K562 (cell line): ENCODE data around the gene SLC34A3. TPM values are rescaled to one million over a fixed set of nuclear protein-coding genes. Genes with fewer than 3 reads are reported as not detected.

Experiments used
- CAMTA2 ChIP-seq: fragments of 250-450 bp; sonication (Bioruptor Pico); conservative IDR thresholded peaks from 2 replicates; pipeline ENCODE4 v1.5.1; 2022
- CC2D1A ChIP-seq: fragments of 450-650 bp; IDR thresholded peaks from 2 replicates; pipeline ENCODE4 v1.6.1; 2017; ENCODE audit warnings: mild to moderate bottlenecking
- CXXC5 ChIP-seq: fragments of 250-450 bp; sonication (Bioruptor Pico); IDR thresholded peaks from 2 replicates; pipeline ENCODE4 v1.8.0; 2022; ENCODE audit warnings: inconsistent platforms, mild to moderate bottlenecking, moderate library complexity
- DDX20 ChIP-seq: fragments of 450-650 bp; IDR thresholded peaks from 2 replicates; pipeline ENCODE4 v1.6.1; 2016; ENCODE audit warnings: missing genetic modification characterization, low read depth, mild to moderate bottlenecking, missing compliant biosample characterization, moderate library complexity
- E2F3 ChIP-seq: fragments of 250-450 bp; sonication (Bioruptor Pico); IDR thresholded peaks from 2 replicates; pipeline ENCODE4 v1.4.0; 2020; ENCODE audit warnings: mild to moderate bottlenecking
- MCM2 ChIP-seq: fragments of 450-650 bp; IDR thresholded peaks from 2 replicates; pipeline ENCODE4 v1.6.1; 2017; ENCODE audit warnings: low read depth, mild to moderate bottlenecking
- NCOA4 ChIP-seq: fragments of 450-650 bp; IDR thresholded peaks from 2 replicates; pipeline ENCODE4 v1.6.1; 2018; ENCODE audit warnings: mild to moderate bottlenecking; ENCODE audit not compliant: partially characterized antibody
- NFYB ChIP-seq: IDR thresholded peaks from 2 replicates; pipeline ENCODE4 v1.6.1; 2011; ENCODE audit warnings: mild to moderate bottlenecking, moderate library complexity; ENCODE audit not compliant: insufficient read length; ENCODE audit errors: extremely low read depth
- PHF8 ChIP-seq: fragments of 200-600 bp; sonication (generic); IDR thresholded peaks from 2 replicates; pipeline ENCODE4 v1.6.1; 2012; ENCODE audit warnings: mixed run types, mild to moderate bottlenecking, inconsistent platforms, low read length, moderate library complexity, borderline replicate concordance
- POLR2AphosphoS5 ChIP-seq: IDR thresholded peaks from 2 replicates; pipeline ENCODE4 v1.6.1; 2011; ENCODE audit warnings: mild to moderate bottlenecking, low read depth, low read length, moderate library complexity; ENCODE audit not compliant: control insufficient read depth, insufficient read depth
- SMAD4 ChIP-seq: fragments of 250-450 bp; sonication (Bioruptor Pico); conservative IDR thresholded peaks from 2 replicates; pipeline ENCODE4 v1.8.0; 2021; ENCODE audit warnings: inconsistent platforms, mild to moderate bottlenecking, moderate library complexity
- SMARCA5 ChIP-seq: fragments of 450-650 bp; IDR thresholded peaks from 2 replicates; pipeline ENCODE4 v1.6.1; 2016
- SNIP1 ChIP-seq: fragments of 450-650 bp; IDR thresholded peaks from 2 replicates; pipeline ENCODE4 v1.7.1; 2017; ENCODE audit warnings: low read depth, mild to moderate bottlenecking
- TAF7 ChIP-seq: fragments of 450-650 bp; IDR thresholded peaks from 2 replicates; pipeline ENCODE4 v1.6.1; 2016; ENCODE audit warnings: missing genetic modification characterization, missing compliant biosample characterization
- U2AF1 ChIP-seq: fragments of 200-400 bp; formaldehyde crosslinking; optimal IDR thresholded peaks from 2 replicates; pipeline ENCODE3; 2017; ENCODE audit warnings: mild to moderate bottlenecking, low read depth, low read length, moderate library complexity
- ZKSCAN8 ChIP-seq: fragments of 200-800 bp; sonication (Bioruptor generic); IDR thresholded peaks from 2 replicates; pipeline ENCODE4 v1.6.1; 2016; ENCODE audit warnings: missing genetic modification characterization, missing compliant biosample characterization
- ZNF212 ChIP-seq: fragments of 450-650 bp; formaldehyde crosslinking; IDR thresholded peaks from 2 replicates; pipeline ENCODE4 v1.4.0; 2020; ENCODE audit warnings: mild to moderate bottlenecking
- ZNF644 ChIP-seq: fragments of 200-800 bp; sonication (Bioruptor generic); IDR thresholded peaks from 2 replicates; pipeline ENCODE4 v1.6.1; 2016; ENCODE audit warnings: low read depth, missing genetic modification characterization, missing compliant biosample characterization
- polyA plus RNA-seq, 8 experiments: library from polyadenylated mRNA; depleted of rRNA in 4 of 8; stranded (reverse) in 5 of 8; unstranded in 3 of 8; fragments of >200 nt; fragmentation: Nextera tagmentation in 2 of 8; fragmentation: Illumina TruSeq in 1 of 8; extraction: Ambion mirVana in 2 of 8; extraction: Trizol in 1 of 8; gene quantifications; 2 replicates each; pipeline versions ENCODE4 v1.2.1 to v1.2.3, GENCODE V29; 2011 to 2014; ENCODE audit warnings: inconsistent platforms in 1 of 8, missing spikeins in 1 of 8
- total RNA-seq, 7 experiments: library from RNA; depleted of rRNA in 6 of 7; stranded (reverse); fragments of >200 nt in 6 of 7; fragmentation: Illumina TruSeq in 2 of 7; extraction: Trizol in 2 of 7; gene quantifications; 2 replicates each; pipeline versions ENCODE4 v1.2.1 to v1.2.3, GENCODE V29; 2011 to 2021; ENCODE audit warnings: low replicate concordance in 1 of 7
- TF ChIP-seq, protein P1 (sequence below), 2 experiments: fragments of 450-650 bp; IDR thresholded peaks; 2 replicates each; pipeline ENCODE4 v1.6.1; 2016; ENCODE audit warnings: mild to moderate bottlenecking in 2 of 2, borderline replicate concordance in 1 of 2, low read depth in 1 of 2, moderate library complexity in 1 of 2
- TF ChIP-seq, protein P2 (sequence below), 2 experiments: fragments of 450-650 bp; IDR thresholded peaks; 2 replicates each; pipeline ENCODE4 v1.6.1; 2016

SLC34A3 gene
- total and polyA plus RNA-seq, 9 of the 15 experiments (the other 6 are each of a cell fraction or from before 2014, with no cell fraction given), result not detected

DNA sequence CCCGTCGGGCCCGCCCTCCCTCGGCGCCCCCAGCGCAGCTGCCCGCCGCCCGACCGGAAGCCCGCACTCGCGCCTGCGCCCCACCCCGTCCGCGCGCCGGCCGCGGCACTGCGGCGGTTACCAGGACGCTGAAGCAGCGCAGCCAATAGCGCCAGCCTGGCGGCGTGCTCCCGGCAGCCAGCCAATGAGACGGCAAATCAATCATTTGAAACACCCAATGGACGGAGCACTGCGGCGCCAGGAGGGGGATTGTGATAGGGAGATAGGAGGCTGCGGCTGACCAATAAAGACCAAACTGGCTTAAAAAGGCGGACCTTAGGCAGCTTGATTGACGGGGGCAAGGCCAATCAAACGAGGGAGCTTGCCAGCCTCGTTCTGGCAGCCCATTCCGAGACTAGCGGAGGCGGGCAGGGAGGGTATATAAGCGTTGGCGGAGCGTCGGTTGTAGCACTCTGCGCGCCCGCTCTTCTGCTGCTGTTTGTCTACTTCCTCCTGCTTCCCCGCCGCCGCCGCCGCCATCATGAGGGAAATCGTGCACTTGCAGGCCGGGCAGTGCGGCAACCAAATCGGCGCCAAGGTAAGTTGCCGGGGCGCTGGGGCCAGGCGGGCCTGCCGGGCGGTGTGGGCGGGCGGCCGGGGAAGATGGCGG, 10.3 kb downstream of the SLC34A3 start, which contains the start of gene TUBB4B (continued):
- TF ChIP-seq, protein P1, sequence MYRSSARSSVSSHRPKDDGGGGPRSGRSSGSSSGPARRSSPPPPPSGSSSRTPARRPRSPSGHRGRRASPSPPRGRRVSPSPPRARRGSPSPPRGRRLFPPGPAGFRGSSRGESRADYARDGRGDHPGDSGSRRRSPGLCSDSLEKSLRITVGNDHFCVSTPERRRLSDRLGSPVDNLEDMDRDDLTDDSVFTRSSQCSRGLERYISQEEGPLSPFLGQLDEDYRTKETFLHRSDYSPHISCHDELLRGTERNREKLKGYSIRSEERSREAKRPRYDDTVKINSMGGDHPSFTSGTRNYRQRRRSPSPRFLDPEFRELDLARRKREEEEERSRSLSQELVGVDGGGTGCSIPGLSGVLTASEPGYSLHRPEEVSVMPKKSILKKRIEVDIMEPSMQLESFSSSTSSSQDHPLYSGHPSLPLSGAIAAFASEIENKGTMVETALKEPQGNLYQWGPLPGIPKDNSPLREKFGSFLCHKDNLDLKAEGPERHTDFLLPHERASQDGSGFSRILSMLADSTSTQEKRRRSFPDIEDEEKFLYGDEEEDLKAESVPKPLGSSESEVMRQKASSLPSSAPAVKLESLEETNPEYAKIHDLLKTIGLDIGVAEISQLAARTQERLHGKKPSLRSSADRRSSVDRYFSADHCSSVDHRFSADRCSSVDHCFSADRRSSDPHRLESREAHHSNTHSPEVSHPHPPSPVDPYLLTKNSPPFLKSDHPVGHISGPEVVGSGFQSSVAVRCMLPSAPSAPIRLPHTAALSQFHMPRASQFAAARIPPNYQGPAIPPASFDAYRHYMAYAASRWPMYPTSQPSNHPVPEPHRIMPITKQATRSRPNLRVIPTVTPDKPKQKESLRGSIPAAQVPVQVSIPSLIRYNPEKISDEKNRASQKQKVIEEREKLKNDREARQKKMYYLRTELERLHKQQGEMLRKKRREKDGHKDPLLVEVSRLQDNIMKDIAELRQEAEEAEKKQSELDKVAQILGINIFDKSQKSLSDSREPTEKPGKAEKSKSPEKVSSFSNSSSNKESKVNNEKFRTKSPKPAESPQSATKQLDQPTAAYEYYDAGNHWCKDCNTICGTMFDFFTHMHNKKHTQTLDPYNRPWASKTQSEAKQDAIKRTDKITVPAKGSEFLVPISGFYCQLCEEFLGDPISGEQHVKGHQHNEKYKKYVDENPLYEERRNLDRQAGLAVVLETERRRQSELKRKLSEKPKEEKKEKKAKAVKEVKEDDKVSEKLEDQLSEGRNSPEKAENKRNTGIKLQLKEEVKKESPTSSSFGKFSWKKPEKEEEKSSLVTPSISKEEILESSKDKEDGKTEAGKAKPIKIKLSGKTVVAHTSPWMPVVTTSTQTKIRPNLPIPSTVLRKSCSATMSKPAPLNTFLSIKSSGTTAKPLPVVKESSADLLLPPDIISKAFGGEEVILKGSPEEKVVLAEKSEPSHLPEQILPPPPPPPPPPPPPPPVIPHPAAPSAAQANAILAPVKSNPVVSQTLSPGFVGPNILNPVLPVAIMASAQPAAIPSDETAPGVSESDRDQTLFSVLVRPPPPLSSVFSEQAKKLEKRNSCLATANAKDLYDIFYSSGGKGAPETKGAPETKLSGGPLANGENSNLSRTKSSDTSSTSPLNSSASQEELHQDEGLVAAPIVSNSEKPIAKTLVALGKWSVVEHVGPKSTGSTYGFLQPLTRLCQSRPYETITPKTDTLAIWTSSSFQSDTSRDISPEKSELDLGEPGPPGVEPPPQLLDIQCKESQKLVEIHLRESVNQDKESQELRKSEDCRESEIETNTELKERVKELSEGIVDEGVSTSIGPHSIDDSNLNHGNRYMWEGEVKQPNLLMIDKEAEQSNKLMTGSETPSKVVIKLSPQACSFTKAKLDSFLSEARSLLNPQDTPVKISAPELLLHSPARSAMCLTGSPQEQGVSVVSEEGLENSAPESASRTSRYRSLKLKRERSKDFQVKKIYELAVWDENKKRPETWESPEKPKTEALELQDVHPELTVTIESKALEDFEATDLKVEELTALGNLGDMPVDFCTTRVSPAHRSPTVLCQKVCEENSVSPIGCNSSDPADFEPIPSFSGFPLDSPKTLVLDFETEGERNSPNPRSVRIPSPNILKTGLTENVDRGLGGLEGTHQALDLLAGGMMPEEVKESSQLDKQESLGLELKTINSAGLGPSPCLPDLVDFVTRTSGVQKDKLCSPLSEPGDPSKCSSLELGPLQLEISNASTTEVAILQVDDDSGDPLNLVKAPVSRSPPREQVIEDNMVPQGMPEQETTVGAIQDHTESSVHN (IDR thresholded peaks at IDR 0.05; ENCODE audit: borderline replicate concordance in 1 of 2, low read depth in 1 of 2), result no peak
- TF ChIP-seq SNIP1 (no peak), NFYB (peak; percentile 97), TAF7 (tag) (peak; percentile 98), ZNF644 (no peak), SMARCA5 (no peak), DDX20 (tag) (no peak), ZNF212 (no peak), CC2D1A (peak; percentile 81; the same call in 1 of the 2 replicates), NCOA4 (no peak), CXXC5 (CRISPR knock-in tag) (peak; percentile 94), MCM2 (no peak), ZKSCAN8 (no peak), CAMTA2 (CRISPR knock-in tag) (peak; percentile 89; the same call in 1 of the 2 replicates), POLR2AphosphoS5 (peak; percentile 99), PHF8 (peak; percentile 59; the same call in 1 of the 2 replicates), U2AF1 (peak; percentile 72), SMAD4 (CRISPR knock-in tag) (peak; percentile 56), E2F3 (peak; percentile 59; the same call in 1 of the 2 replicates)
- TF ChIP-seq, protein P2, sequence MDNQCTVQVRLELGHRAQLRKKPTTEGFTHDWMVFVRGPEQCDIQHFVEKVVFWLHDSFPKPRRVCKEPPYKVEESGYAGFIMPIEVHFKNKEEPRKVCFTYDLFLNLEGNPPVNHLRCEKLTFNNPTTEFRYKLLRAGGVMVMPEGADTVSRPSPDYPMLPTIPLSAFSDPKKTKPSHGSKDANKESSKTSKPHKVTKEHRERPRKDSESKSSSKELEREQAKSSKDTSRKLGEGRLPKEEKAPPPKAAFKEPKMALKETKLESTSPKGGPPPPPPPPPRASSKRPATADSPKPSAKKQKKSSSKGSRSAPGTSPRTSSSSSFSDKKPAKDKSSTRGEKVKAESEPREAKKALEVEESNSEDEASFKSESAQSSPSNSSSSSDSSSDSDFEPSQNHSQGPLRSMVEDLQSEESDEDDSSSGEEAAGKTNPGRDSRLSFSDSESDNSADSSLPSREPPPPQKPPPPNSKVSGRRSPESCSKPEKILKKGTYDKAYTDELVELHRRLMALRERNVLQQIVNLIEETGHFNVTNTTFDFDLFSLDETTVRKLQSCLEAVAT (IDR thresholded peaks at IDR 0.05), result peak; percentile 66 to 99
